ENCODE data around the gene JMJD7.

Gene JMJD7

DNA sequence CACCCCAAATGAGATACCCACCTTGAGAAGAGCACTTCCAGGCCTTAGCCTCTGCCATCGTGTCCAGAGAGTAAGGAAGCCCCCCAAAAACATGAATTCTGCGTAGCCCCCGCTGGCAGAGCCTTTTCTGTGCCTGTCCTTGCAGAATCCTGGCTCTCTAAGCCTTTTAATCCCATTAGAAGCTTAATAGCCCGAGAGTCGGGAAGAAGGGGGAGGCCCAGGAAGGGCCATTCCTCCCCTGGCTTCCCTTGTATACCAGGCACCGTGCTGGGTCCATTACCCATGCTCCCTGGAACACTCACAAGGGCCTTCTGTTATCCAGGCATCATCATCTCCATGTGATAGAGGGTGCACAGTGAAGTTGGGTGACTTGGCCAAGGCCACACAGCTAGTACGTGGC, 58.8 kb downstream of the JMJD7 start:
- no peak for DNase-seq

DNA sequence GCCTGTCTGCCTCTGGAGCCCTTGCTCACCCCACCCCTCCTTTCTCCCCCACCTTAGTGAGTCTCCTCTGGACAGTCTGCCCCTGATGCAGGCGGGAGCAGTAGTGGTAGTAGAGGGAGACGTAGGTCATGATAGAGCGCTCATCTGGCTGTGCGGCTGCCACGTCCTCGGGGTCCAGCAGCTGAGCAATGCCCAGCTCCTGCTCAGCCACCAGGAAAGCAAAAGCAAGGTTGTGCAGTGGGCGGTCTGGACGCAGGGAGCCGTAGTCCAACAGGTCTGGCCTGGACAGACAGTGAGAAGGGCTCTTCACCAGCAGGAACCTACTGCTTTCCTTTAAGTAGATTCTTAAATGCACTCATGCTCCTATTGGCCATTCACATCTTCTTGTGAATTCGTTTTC, 59.3 kb downstream of the JMJD7 start:
- DNase-seq = no peak
